HCT116 (cell line): Measurements from ENCODE around the gene TMOD3.
A peak's percentile ranks its signal among the peaks of the same experiment; 100 is the strongest.

Experiments
- CEBPB ChIP-seq: IDR thresholded peaks from 2 replicates; pipeline ENCODE4 v1.6.1; 2012; ENCODE audit warnings: low read depth
- EGR1 ChIP-seq: IDR thresholded peaks from 2 replicates; pipeline ENCODE4 v1.6.1; 2012; ENCODE audit warnings: low read depth
- EZH2 ChIP-seq: fragments of 200-600 bp; sonication (generic); IDR thresholded peaks from 2 replicates; pipeline ENCODE4 v1.6.1; 2017; ENCODE audit warnings: antibody characterized with exemption, mixed run types
- EZH2phosphoT487 ChIP-seq: fragments of 200-600 bp; IDR thresholded peaks from 2 replicates; pipeline ENCODE4 v1.6.1; 2018; ENCODE audit warnings: antibody characterized with exemption, borderline replicate concordance
- POLR2A ChIP-seq: IDR thresholded peaks from 2 replicates; pipeline ENCODE4 v1.7.0; 2011; ENCODE audit warnings: borderline replicate concordance; ENCODE audit not compliant: insufficient read depth, insufficient read length; ENCODE audit errors: extremely low read depth
- POLR2AphosphoS5 ChIP-seq: IDR thresholded peaks from 2 replicates; pipeline ENCODE4 v1.6.1; 2011; ENCODE audit warnings: mild to moderate bottlenecking, low read depth, low read length, moderate library complexity
- RAD21 ChIP-seq: IDR thresholded peaks from 2 replicates; pipeline ENCODE4 v1.6.1; 2012; ENCODE audit warnings: low read depth, mild to moderate bottlenecking
- SP1 ChIP-seq: IDR thresholded peaks from 2 replicates; pipeline ENCODE4 v1.6.1; 2012; ENCODE audit warnings: low read depth
- TCF7L2 ChIP-seq: IDR thresholded peaks from 2 replicates; pipeline ENCODE4 v1.7.0; 2011; ENCODE audit warnings: borderline replicate concordance, inconsistent platforms; ENCODE audit not compliant: insufficient read depth, insufficient read length; ENCODE audit errors: extremely low read depth
- ZNF274 ChIP-seq: fragments of 200-500 bp; sonication (Bioruptor generic); IDR thresholded peaks from 2 replicates; pipeline ENCODE4 v1.6.1; 2014; ENCODE audit warnings: mild to moderate bottlenecking, low read depth, low read length, inconsistent platforms
- TF ChIP-seq, protein P1 (sequence below): IDR thresholded peaks from 2 replicates; pipeline ENCODE4 v1.6.1; 2011; ENCODE audit warnings: mild to moderate bottlenecking, low read length, moderate library complexity; ENCODE audit not compliant: insufficient replicate concordance; ENCODE audit errors: extremely low read depth
- TF ChIP-seq, protein P2 (sequence below), 3 experiments: fragments of 200-600 bp in 1 of 3; sonication (generic) in 1 of 3; IDR thresholded peaks in 2 of 3; conservative IDR thresholded peaks in 1 of 3; 2 replicates each; pipeline ENCODE4 v1.5.1; 2012 to 2017; ENCODE audit warnings: low read depth in 2 of 3, low read length in 2 of 3, antibody characterized with exemption in 1 of 3, borderline replicate concordance in 1 of 3, control low read depth in 1 of 3, mild to moderate bottlenecking in 1 of 3, mixed read lengths in 1 of 3, mixed run types in 1 of 3, moderate library complexity in 1 of 3; ENCODE audit not compliant: insufficient read depth in 1 of 3
- TF ChIP-seq, protein P3 (sequence below): IDR thresholded peaks from 2 replicates; pipeline ENCODE4 v1.6.1; 2012; ENCODE audit warnings: low read depth
- TF ChIP-seq, protein P4 (sequence below): IDR thresholded peaks from 2 replicates; pipeline ENCODE4 v1.6.1; 2012

DNA sequence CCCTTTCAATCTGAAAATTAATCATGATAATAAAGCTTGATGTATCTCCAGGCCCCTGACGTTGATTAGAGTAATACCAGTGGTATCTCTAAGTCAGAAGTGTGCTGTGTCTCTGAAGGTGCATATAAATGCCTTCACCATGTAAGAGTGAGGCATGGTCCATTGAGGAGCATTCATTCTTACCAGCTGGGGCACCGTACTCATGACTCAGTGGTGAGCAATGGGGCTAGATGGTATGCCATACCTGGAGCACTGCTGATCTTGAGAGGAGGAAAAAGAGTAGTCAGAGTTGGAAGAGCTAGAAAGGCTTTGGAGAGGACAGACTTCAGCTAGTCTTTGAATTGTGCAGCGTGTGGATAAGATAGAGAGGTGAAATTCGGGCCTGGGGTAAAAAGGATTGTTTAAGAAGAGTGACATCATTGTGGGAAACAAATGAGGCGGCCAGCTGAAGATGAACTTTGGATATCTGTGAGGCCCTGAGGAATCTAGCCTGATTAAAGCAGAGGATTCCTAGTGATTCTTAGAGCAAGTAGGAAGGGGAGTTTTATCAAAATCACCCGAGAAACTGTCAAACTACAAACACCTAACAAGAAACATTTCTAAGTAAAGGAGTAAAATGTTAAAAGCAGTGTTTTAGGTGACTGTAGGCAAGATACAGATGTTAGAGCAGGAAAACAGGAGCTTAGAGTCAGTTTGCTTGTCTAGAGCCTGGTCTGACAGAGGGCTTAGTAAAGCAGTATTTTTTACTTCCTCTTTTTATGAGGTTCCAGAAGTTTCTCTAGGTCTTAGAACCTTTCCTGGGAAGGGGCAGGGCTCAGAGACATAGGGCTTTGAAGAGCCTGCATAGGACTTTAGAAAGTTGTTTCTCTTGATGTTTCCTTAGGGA, 13.6 kb downstream of the TMOD3 start:
- TF ChIP-seq, protein P1, sequence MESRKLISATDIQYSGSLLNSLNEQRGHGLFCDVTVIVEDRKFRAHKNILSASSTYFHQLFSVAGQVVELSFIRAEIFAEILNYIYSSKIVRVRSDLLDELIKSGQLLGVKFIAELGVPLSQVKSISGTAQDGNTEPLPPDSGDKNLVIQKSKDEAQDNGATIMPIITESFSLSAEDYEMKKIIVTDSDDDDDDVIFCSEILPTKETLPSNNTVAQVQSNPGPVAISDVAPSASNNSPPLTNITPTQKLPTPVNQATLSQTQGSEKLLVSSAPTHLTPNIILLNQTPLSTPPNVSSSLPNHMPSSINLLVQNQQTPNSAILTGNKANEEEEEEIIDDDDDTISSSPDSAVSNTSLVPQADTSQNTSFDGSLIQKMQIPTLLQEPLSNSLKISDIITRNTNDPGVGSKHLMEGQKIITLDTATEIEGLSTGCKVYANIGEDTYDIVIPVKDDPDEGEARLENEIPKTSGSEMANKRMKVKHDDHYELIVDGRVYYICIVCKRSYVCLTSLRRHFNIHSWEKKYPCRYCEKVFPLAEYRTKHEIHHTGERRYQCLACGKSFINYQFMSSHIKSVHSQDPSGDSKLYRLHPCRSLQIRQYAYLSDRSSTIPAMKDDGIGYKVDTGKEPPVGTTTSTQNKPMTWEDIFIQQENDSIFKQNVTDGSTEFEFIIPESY = no peak
- no peak for TF ChIP-seq EZH2phosphoT487
- TF ChIP-seq POLR2AphosphoS5 = peak; percentile 49; the same call in 1 of the 2 replicates
- no peak for TF ChIP-seq EZH2
- TF ChIP-seq, protein P2, sequence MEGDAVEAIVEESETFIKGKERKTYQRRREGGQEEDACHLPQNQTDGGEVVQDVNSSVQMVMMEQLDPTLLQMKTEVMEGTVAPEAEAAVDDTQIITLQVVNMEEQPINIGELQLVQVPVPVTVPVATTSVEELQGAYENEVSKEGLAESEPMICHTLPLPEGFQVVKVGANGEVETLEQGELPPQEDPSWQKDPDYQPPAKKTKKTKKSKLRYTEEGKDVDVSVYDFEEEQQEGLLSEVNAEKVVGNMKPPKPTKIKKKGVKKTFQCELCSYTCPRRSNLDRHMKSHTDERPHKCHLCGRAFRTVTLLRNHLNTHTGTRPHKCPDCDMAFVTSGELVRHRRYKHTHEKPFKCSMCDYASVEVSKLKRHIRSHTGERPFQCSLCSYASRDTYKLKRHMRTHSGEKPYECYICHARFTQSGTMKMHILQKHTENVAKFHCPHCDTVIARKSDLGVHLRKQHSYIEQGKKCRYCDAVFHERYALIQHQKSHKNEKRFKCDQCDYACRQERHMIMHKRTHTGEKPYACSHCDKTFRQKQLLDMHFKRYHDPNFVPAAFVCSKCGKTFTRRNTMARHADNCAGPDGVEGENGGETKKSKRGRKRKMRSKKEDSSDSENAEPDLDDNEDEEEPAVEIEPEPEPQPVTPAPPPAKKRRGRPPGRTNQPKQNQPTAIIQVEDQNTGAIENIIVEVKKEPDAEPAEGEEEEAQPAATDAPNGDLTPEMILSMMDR (IDR thresholded peaks at IDR 0.05 in 2 of 3, conservative IDR thresholded peaks at IDR 0.05 in 1 of 3; ENCODE audit: borderline replicate concordance in 1 of 3, insufficient read depth in 1 of 3, low read depth in 2 of 3, low read length in 2 of 3) = no peak
- peak; percentile 73 for TF ChIP-seq SP1
- no peak for TF ChIP-seq POLR2A
- no peak for TF ChIP-seq TCF7L2
- no peak for TF ChIP-seq RAD21
- TF ChIP-seq, protein P3, sequence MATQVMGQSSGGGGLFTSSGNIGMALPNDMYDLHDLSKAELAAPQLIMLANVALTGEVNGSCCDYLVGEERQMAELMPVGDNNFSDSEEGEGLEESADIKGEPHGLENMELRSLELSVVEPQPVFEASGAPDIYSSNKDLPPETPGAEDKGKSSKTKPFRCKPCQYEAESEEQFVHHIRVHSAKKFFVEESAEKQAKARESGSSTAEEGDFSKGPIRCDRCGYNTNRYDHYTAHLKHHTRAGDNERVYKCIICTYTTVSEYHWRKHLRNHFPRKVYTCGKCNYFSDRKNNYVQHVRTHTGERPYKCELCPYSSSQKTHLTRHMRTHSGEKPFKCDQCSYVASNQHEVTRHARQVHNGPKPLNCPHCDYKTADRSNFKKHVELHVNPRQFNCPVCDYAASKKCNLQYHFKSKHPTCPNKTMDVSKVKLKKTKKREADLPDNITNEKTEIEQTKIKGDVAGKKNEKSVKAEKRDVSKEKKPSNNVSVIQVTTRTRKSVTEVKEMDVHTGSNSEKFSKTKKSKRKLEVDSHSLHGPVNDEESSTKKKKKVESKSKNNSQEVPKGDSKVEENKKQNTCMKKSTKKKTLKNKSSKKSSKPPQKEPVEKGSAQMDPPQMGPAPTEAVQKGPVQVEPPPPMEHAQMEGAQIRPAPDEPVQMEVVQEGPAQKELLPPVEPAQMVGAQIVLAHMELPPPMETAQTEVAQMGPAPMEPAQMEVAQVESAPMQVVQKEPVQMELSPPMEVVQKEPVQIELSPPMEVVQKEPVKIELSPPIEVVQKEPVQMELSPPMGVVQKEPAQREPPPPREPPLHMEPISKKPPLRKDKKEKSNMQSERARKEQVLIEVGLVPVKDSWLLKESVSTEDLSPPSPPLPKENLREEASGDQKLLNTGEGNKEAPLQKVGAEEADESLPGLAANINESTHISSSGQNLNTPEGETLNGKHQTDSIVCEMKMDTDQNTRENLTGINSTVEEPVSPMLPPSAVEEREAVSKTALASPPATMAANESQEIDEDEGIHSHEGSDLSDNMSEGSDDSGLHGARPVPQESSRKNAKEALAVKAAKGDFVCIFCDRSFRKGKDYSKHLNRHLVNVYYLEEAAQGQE = no peak
- TF ChIP-seq ZNF274 = no peak
- TF ChIP-seq, protein P4, sequence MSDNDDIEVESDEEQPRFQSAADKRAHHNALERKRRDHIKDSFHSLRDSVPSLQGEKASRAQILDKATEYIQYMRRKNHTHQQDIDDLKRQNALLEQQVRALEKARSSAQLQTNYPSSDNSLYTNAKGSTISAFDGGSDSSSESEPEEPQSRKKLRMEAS = peak; percentile 80
- no peak for TF ChIP-seq EGR1
- peak; percentile 49; the same call in 1 of the 2 replicates for TF ChIP-seq CEBPB
